Neuronal stem cell (in vitro differentiated cells): ENCODE measurements around the gene XRCC5.

Experiments used
- DNase-seq: peaks from one replicate; pipeline ENCODE4 v3.0.0-alpha.2; 2013; ENCODE audit warnings: low spot score
- H2AFZ ChIP-seq: one replicate; pipeline ENCODE4 v1.6.1; 2013; ENCODE audit warnings: mild to moderate bottlenecking, low read length, inconsistent platforms
- H2AK5ac ChIP-seq: 2 replicates; pipeline ENCODE4 v1.6.1; 2013; ENCODE audit warnings: low read depth, mild to moderate bottlenecking, inconsistent platforms, low read length, moderate library complexity, mixed read lengths
- H2BK120ac ChIP-seq: 2 replicates; pipeline ENCODE4 v1.6.1; 2013; ENCODE audit warnings: low read depth, mild to moderate bottlenecking, inconsistent platforms, low read length, moderate library complexity, mixed read lengths
- H2BK12ac ChIP-seq: one replicate; pipeline ENCODE4 v1.6.1; 2013; ENCODE audit warnings: low read length, inconsistent platforms
- H2BK15ac ChIP-seq: 2 replicates; pipeline ENCODE4 v1.6.1; 2013; ENCODE audit warnings: mild to moderate bottlenecking, low read length, inconsistent platforms, mixed read lengths
- H2BK5ac ChIP-seq: one replicate; pipeline ENCODE4 v1.6.1; 2013; ENCODE audit warnings: inconsistent platforms, mild to moderate bottlenecking, low read length, moderate library complexity
- H3K14ac ChIP-seq: one replicate; pipeline ENCODE4 v1.6.1; 2013; ENCODE audit warnings: low read length, inconsistent platforms
- H3K18ac ChIP-seq: 2 replicates; pipeline ENCODE4 v1.6.1; 2013; ENCODE audit warnings: low read length, inconsistent platforms
- H3K23ac ChIP-seq: 2 replicates; pipeline ENCODE4 v1.6.1; 2013; ENCODE audit warnings: low read depth, mild to moderate bottlenecking, mixed read lengths, low read length, inconsistent platforms; ENCODE audit not compliant: poor library complexity
- H3K27ac ChIP-seq: replicated peaks from 3 replicates; pipeline ENCODE4 v1.5.1; 2013; ENCODE audit warnings: low read length, inconsistent platforms
- H3K27me3 ChIP-seq, 3 experiments: 2 replicates each; pipeline ENCODE4 v1.6.1; 2013; ENCODE audit warnings: low read length in 3 of 3, mild to moderate bottlenecking in 2 of 3, inconsistent platforms in 1 of 3, low read depth in 1 of 3, mixed read lengths in 1 of 3, moderate library complexity in 1 of 3; ENCODE audit not compliant: control insufficient read depth in 3 of 3, insufficient read depth in 3 of 3
- H3K36me3 ChIP-seq, 2 donors: replicated peaks in 1 of 2; 2 replicates each; pipeline ENCODE4 v1.6.1; 2013; ENCODE audit warnings: low read length in 2 of 2; ENCODE audit not compliant: control insufficient read depth in 2 of 2, insufficient read depth in 2 of 2
- H3K4ac ChIP-seq: 2 replicates; pipeline ENCODE4 v1.6.1; 2013; ENCODE audit warnings: inconsistent platforms, mild to moderate bottlenecking, low read length, moderate library complexity
- H3K4me1 ChIP-seq, 2 donors: 1 replicate in 1 of 2; 2 replicates in 1 of 2; pipeline ENCODE4 v1.6.1; 2013; ENCODE audit warnings: low read length in 2 of 2, low read depth in 1 of 2; ENCODE audit not compliant: control insufficient read depth in 2 of 2, insufficient read depth in 1 of 2
- H3K4me2 ChIP-seq: one replicate; pipeline ENCODE4 v1.6.1; 2013; ENCODE audit warnings: mild to moderate bottlenecking, low read length, inconsistent platforms; ENCODE audit not compliant: insufficient read depth, poor library complexity, severe bottlenecking
- H3K4me3 ChIP-seq, 2 donors: 2 replicates each; pipeline ENCODE4 v1.5.1; 2013; ENCODE audit warnings: low read length in 2 of 2, mild to moderate bottlenecking in 2 of 2, inconsistent platforms in 1 of 2, moderate library complexity in 1 of 2
- H3K79me1 ChIP-seq: one replicate; pipeline ENCODE4 v1.6.1; 2013; ENCODE audit warnings: low read depth, mild to moderate bottlenecking, inconsistent platforms, low read length, moderate library complexity
- H3K9ac ChIP-seq: one replicate; pipeline ENCODE4 v1.6.1; 2013; ENCODE audit warnings: mild to moderate bottlenecking, low read depth, low read length, inconsistent platforms; ENCODE audit not compliant: poor library complexity
- H3K9me3 ChIP-seq, 2 donors: replicated peaks in 1 of 2; 2 replicates each; pipeline versions ENCODE3 to v1.6.1; 2013; ENCODE audit warnings: low read length in 2 of 2, mild to moderate bottlenecking in 2 of 2, inconsistent platforms in 1 of 2, low read depth in 1 of 2, mixed read lengths in 1 of 2, moderate library complexity in 1 of 2; ENCODE audit not compliant: control insufficient read depth in 2 of 2, insufficient read depth in 1 of 2
- H4K8ac ChIP-seq: one replicate; pipeline ENCODE4 v1.6.1; 2013; ENCODE audit warnings: low read depth, mild to moderate bottlenecking, inconsistent platforms, low read length, moderate library complexity
- H4K91ac ChIP-seq: one replicate; pipeline ENCODE4 v1.6.1; 2013; ENCODE audit warnings: low read length, low read depth, mild to moderate bottlenecking, inconsistent platforms; ENCODE audit not compliant: poor library complexity
- WGBS, 2 donors: extraction: QIAGEN DNeasy Blood & Tissue Kit; methylation state at CpG; one replicate each; pipeline ENCODE4 v1.1.7; 2013; ENCODE audit warnings: missing lambda C conversion rate in 2 of 2, mixed read lengths in 1 of 2; ENCODE audit not compliant: insufficient read length in 2 of 2, insufficient replicate concordance in 1 of 2; ENCODE audit errors: extremely low coverage in 2 of 2; 5-methylcytosine and 5-hydroxymethylcytosine counted together

The XRCC5 gene

GRCh38 chr2:216107320-216107719 is 1.8 kb upstream of the XRCC5 start:
- Histone ChIP-seq H3K14ac (no peak overlapping the region), H2BK15ac (peak overlapping the region; percentile 0), H2BK5ac (no peak overlapping the region), H4K8ac (no peak overlapping the region), H2AK5ac (peak overlapping the region; percentile 60), H3K27me3 (no peaks in the 10 kb centered on the region), H3K9ac (no peak overlapping the region), H3K23ac (no peak overlapping the region), H2BK12ac (no peak overlapping the region), H2BK120ac (no peak overlapping the region), H3K27ac (peak overlapping the region; percentile 26), H3K18ac (peak overlapping the region; percentile 71), H3K36me3 (peaks cover 12 to 30% of the 10 kb centered on the region in 2 donors), H3K4me3 (peak overlapping the region in 1 of 2 donors; percentile 85), H3K4me1 (peaks cover 17 to 22% of the 10 kb centered on the region in 2 donors), H3K4me2 (peak overlapping the region; percentile 30), H3K79me1 (no peaks in the 10 kb centered on the region), H4K91ac (no peak overlapping the region), H2AFZ (peak overlapping the region; percentile 81), H3K9me3 (no peaks in the 10 kb centered on the region), H3K4ac (no peak overlapping the region)
- WGBS, 2 donors: no CpG with 5 or more reads among the region's 8 CpGs
- DNase-seq: no peak

GRCh38 chr2:216107760-216108159 is 1.4 kb upstream of the XRCC5 start:
- peak; percentile 47 for DNase-seq
- Histone ChIP-seq H2BK5ac (no peak overlapping the region), H2BK12ac (no peak overlapping the region), H3K4me1 (peaks cover 17 to 22% of the 10 kb centered on the region in 2 donors), H3K27me3 (no peaks in the 10 kb centered on the region), H3K18ac (no peak overlapping the region), H4K8ac (no peak overlapping the region), H3K4me3 (peak overlapping the region in 1 of 2 donors; percentile 85), H3K9ac (no peak overlapping the region), H3K23ac (no peak overlapping the region), H2BK15ac (no peak overlapping the region), H3K79me1 (no peaks in the 10 kb centered on the region), H2BK120ac (no peak overlapping the region), H3K27ac (peak overlapping the region; percentile 26), H2AFZ (peak overlapping the region; percentile 81), H3K4me2 (no peak overlapping the region), H4K91ac (no peak overlapping the region), H3K36me3 (peaks cover 15 to 34% of the 10 kb centered on the region in 2 donors), H3K14ac (no peak overlapping the region), H3K4ac (no peak overlapping the region), H3K9me3 (no peaks in the 10 kb centered on the region), H2AK5ac (no peak overlapping the region)
- WGBS, 2 donors: no CpG with 5 or more reads among the region's 13 CpGs

DNA sequence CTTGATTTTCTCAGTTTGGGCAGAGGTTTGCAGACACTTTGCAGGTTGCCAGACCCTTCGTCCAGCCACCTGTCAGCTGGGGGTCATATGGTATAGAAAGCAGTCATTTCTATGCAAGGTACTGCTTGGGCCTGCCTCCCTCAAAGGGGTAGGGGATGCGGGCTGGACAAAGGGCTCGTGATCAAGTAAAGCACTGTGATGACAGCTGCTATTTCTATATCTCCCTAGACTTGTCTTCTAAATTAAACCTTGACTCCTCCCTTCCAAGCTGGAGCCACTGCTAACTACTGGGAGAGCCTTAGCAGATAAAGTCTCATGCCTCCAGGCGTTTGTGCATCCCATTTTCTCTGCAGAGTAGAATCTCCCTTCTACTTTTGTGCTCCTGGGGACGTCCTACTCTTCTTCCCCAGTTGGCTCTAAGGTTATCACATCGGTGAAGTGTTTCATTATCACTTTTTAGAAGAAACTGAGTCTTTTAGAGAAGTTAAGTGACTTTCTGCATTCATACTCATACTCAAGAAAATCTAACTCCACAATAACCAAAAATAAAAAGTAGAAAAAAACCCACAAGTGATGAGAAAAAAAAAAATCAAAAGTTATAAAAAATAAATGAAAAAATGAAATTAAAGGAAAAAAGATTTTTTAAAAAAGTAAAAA is 710 bp upstream of the XRCC5 start:
- H4K91ac ChIP-seq: no peak overlapping the region
- H3K18ac ChIP-seq: no peak overlapping the region
- no peak overlapping the region for H3K23ac ChIP-seq
- H2BK120ac ChIP-seq: no peak overlapping the region
- H3K14ac ChIP-seq: no peak overlapping the region
- no peak overlapping the region for H3K4ac ChIP-seq
- peaks cover 17 to 22% of the 10 kb centered on the region in 2 donors for H3K4me1 ChIP-seq
- H2AFZ ChIP-seq: peak overlapping the region; percentile 81
- no peak overlapping the region for H2BK5ac ChIP-seq
- no peak overlapping the region for H3K9ac ChIP-seq
- H2BK12ac ChIP-seq: no peak overlapping the region
- peaks cover 18 to 34% of the 10 kb centered on the region in 2 donors for H3K36me3 ChIP-seq
- H2AK5ac ChIP-seq: peak overlapping the region; percentile 66
- no peaks in the 10 kb centered on the region for H3K79me1 ChIP-seq
- no peaks in the 10 kb centered on the region for H3K27me3 ChIP-seq
- no peaks in the 10 kb centered on the region for H3K9me3 ChIP-seq
- no peak overlapping the region for H4K8ac ChIP-seq
- H2BK15ac ChIP-seq: no peak overlapping the region
- DNase-seq: no peak
- no CpG with 5 or more reads among the region's 6 CpGs for WGBS, 2 donors
- no peak overlapping the region for H3K4me2 ChIP-seq
- H3K4me3 ChIP-seq: peak overlapping the region in 1 of 2 donors; percentile 85
- peak overlapping the region; percentile 26 for H3K27ac ChIP-seq

DNA sequence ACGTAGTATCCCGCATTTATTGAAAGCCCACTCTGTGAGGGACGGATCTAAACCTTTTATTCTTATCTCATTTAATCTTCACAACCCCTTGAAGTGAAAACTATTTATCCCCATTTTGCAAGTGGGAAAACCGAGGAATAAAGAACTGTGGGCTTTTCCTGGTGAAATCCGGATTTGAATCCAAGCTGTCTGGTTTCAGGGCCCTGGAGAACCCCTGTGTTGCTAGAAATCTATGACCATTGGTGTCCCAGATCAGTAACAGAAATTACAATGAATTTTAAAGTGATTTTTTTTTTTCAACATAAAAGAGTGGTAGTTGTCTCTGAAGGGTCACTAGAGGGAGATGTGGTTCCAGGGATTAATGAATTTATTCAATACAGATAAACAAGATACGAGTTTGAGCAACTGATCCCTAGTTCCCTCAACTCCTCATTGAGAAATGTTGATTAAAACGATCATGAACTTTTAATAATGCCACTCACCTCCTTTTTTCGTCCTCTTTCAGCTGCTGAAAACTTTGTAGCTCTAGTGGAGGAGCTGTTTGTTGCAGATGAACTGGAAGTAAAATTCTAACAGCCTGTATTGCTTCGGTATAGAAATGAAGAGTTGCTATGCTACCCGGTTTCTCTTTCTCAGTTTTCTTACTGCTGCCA is 940 bp downstream of the XRCC5 start:
- no peak for DNase-seq
- Histone ChIP-seq H2BK12ac (no peak overlapping the region), H3K4me2 (peak overlapping the region; percentile 60), H3K23ac (no peak overlapping the region), H4K91ac (no peak overlapping the region), H3K4me1 (peaks cover 14 to 27% of the 10 kb centered on the region in 2 donors), H3K36me3 (peaks cover 22 to 46% of the 10 kb centered on the region in 2 donors), H3K27ac (no peak overlapping the region), H3K14ac (no peak overlapping the region), H3K9ac (no peak overlapping the region), H3K79me1 (no peaks in the 10 kb centered on the region), H3K27me3 (no peaks in the 10 kb centered on the region), H2AFZ (no peak overlapping the region), H2AK5ac (no peak overlapping the region), H4K8ac (no peak overlapping the region), H3K9me3 (no peaks in the 10 kb centered on the region), H3K18ac (no peak overlapping the region), H2BK15ac (no peak overlapping the region), H3K4me3 (peak overlapping the region; percentile 85 to 96), H2BK5ac (no peak overlapping the region), H2BK120ac (no peak overlapping the region), H3K4ac (no peak overlapping the region)
- no CpG with 5 or more reads among the region's 10 CpGs for WGBS, 2 donors
